ENCODE data around the gene ZC3HAV1. TPM values are rescaled to one million over a fixed set of nuclear protein-coding genes. Genes with fewer than 3 reads are reported as not detected.

Gene ZC3HAV1
- total RNA-seq, 2 experiments from 2014 or later, result 47.4 to 52.4 TPM

DNA sequence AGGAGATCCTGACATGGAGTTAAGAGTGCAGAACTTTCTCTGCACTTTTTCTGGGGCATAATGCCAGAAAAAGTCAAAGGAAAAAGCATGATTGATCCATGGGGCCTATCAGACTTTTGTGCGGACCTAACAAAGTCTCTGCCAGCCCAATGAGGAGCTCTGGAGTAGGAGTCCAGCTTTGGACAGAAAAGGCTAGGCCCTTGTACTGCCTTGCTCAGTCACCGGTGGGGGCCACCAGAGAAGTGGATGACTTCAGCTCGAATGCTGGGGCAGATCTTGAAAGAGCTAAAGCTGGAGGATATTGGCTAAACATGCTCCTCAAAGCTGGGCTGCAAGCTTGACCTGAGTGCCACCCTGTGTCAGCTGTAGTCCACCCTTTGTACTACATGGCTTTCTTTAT lies 2.8 kb upstream of the ZC3HAV1 start:
- DNase-seq (ENCODE audit: low spot score), result no peak
- H3K9me3 ChIP-seq (ENCODE audit: low read length), result no peaks in the 10 kb centered on the region
- TF ChIP-seq, protein P1, sequence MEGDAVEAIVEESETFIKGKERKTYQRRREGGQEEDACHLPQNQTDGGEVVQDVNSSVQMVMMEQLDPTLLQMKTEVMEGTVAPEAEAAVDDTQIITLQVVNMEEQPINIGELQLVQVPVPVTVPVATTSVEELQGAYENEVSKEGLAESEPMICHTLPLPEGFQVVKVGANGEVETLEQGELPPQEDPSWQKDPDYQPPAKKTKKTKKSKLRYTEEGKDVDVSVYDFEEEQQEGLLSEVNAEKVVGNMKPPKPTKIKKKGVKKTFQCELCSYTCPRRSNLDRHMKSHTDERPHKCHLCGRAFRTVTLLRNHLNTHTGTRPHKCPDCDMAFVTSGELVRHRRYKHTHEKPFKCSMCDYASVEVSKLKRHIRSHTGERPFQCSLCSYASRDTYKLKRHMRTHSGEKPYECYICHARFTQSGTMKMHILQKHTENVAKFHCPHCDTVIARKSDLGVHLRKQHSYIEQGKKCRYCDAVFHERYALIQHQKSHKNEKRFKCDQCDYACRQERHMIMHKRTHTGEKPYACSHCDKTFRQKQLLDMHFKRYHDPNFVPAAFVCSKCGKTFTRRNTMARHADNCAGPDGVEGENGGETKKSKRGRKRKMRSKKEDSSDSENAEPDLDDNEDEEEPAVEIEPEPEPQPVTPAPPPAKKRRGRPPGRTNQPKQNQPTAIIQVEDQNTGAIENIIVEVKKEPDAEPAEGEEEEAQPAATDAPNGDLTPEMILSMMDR (conservative IDR thresholded peaks at IDR 0.05; ENCODE audit: low read length), result no peak
- TF ChIP-seq EZH2phosphoT487 (IDR thresholded peaks at IDR 0.05; ENCODE audit: borderline replicate concordance, low read depth, low read length), result no peak
- H3K4me1 ChIP-seq (ENCODE audit: insufficient read depth, low read length, poor library complexity, severe bottlenecking), result peaks cover 3% of the 10 kb centered on the region
- H3K79me2 ChIP-seq (ENCODE audit: insufficient read depth, low read depth, low read length), result peaks cover 31% of the 10 kb centered on the region
- no peaks in the 10 kb centered on the region for H3K36me3 ChIP-seq (ENCODE audit: insufficient read depth, low read length)
- H3K4me2 ChIP-seq (ENCODE audit: low read length), result no peak overlapping the region
- no peaks in the 10 kb centered on the region for H3K9me2 ChIP-seq (ENCODE audit: insufficient read depth, low read length)
- H2AFZ ChIP-seq (ENCODE audit: low read length), result no peak overlapping the region
- ChIA-PET POLR2A (interaction anchor here (0.6 kb wide), 1 partner anchor 18 kb away, joined by 3 read pairs; no protein-coding TSS in a partner anchor), CTCF (ENCODE audit: unreplicated experiment) (no interaction called here)
- H4K20me1 ChIP-seq (ENCODE audit: insufficient read depth, low read length), result no peaks in the 10 kb centered on the region
- H3K4me3 ChIP-seq (ENCODE audit: low read depth, low read length, poor library complexity, severe bottlenecking), result no peak overlapping the region
- no peak overlapping the region for H3K27ac ChIP-seq (ENCODE audit: low read depth, low read length, poor library complexity, severe bottlenecking)
- intact Hi-C loops (cut with micrococcal nuclease; ENCODE audit: unreplicated experiment), result no loop called here
- BruUV-seq (replicated peaks), result no TSS peak

DNA sequence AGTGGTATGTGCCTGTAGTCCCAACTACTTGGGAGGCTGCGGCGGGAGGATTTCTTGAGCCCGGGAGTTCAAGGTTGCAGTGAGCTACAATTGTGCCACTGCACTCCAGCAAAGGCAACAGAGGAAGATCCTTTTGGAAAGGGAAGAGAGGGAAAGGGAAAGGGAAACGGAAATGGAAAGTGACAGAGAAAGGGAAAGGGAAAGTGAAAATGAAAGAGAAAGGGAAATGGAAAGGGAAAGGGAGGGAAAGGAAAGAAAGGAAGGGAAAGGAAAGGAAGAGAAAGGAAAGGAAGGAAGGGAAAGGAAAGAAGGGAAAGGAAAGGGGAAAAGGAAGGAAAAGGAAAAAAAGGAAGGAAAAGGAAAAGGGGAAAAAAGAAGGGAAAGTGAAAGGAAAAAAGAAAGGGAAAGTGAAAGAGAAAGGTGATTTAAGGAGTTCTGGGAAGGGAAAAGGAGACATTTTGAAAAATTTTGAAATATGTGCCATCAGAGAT lies 2.3 kb upstream of the ZC3HAV1 start:
- H3K4me2 ChIP-seq (ENCODE audit: low read length), result no peak overlapping the region
- no peak overlapping the region for H2AFZ ChIP-seq (ENCODE audit: low read length)
- H3K9me2 ChIP-seq (ENCODE audit: insufficient read depth, low read length), result no peaks in the 10 kb centered on the region
- no peaks in the 10 kb centered on the region for H4K20me1 ChIP-seq (ENCODE audit: insufficient read depth, low read length)
- intact Hi-C loops (cut with micrococcal nuclease; ENCODE audit: unreplicated experiment), result no loop called here
- CTCF ChIA-PET (ENCODE audit: unreplicated experiment), result no interaction called here
- peaks cover 35% of the 10 kb centered on the region for H3K79me2 ChIP-seq (ENCODE audit: insufficient read depth, low read depth, low read length)
- no peaks in the 10 kb centered on the region for H3K36me3 ChIP-seq (ENCODE audit: insufficient read depth, low read length)
- no peak overlapping the region for H3K4me3 ChIP-seq (ENCODE audit: low read depth, low read length, poor library complexity, severe bottlenecking)
- H3K9me3 ChIP-seq (ENCODE audit: low read length), result no peaks in the 10 kb centered on the region
- no peak overlapping the region for H3K27ac ChIP-seq (ENCODE audit: low read depth, low read length, poor library complexity, severe bottlenecking)
- POLR2A ChIA-PET, result interaction anchor here (0.6 kb wide), 1 partner anchor 17 kb away, joined by 3 read pairs; no protein-coding TSS in a partner anchor
- no peak for TF ChIP-seq EZH2phosphoT487 (IDR thresholded peaks at IDR 0.05; ENCODE audit: borderline replicate concordance, low read depth, low read length)
- TF ChIP-seq, protein P1 (conservative IDR thresholded peaks at IDR 0.05; ENCODE audit: low read length), result no peak
- peaks cover 6% of the 10 kb centered on the region for H3K4me1 ChIP-seq (ENCODE audit: insufficient read depth, low read length, poor library complexity, severe bottlenecking)
- BruUV-seq (replicated peaks), result no TSS peak
- DNase-seq (ENCODE audit: low spot score), result no peak

DNA sequence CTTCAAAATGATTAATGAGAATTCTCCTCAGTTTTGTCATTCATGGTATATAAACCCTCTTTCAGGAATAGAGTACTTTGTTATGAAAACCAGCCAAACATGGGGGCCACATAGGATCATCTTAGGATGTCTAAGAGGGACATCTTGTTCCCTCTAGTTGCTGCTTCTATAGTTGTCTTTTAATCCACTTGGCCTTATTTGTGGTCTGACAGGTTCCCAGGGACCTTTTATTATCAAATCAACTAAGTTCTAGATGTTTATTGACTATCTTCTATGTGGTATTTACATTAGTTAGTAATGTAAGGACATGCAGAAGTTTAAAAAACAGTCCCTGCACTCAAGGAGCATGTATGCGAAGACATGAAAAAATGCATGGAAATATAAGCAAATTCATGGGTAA lies 1.6 kb upstream of the ZC3HAV1 start:
- TF ChIP-seq, protein P1 (conservative IDR thresholded peaks at IDR 0.05; ENCODE audit: low read length), result no peak
- TF ChIP-seq EZH2phosphoT487 (IDR thresholded peaks at IDR 0.05; ENCODE audit: borderline replicate concordance, low read depth, low read length), result no peak
- Histone ChIP-seq H3K36me3 (ENCODE audit: insufficient read depth, low read length) (no peaks in the 10 kb centered on the region), H3K27ac (ENCODE audit: low read depth, low read length, poor library complexity, severe bottlenecking) (no peak overlapping the region), H3K4me1 (ENCODE audit: insufficient read depth, low read length, poor library complexity, severe bottlenecking) (peaks cover 13% of the 10 kb centered on the region), H3K79me2 (ENCODE audit: insufficient read depth, low read depth, low read length) (peaks cover 43% of the 10 kb centered on the region), H4K20me1 (ENCODE audit: insufficient read depth, low read length) (no peaks in the 10 kb centered on the region), H2AFZ (ENCODE audit: low read length) (no peak overlapping the region), H3K4me3 (ENCODE audit: low read depth, low read length, poor library complexity, severe bottlenecking) (no peak overlapping the region), H3K9me3 (ENCODE audit: low read length) (no peaks in the 10 kb centered on the region), H3K9me2 (ENCODE audit: insufficient read depth, low read length) (no peaks in the 10 kb centered on the region), H3K4me2 (ENCODE audit: low read length) (no peak overlapping the region)
- intact Hi-C loops (cut with micrococcal nuclease; ENCODE audit: unreplicated experiment), result no loop called here
- DNase-seq (ENCODE audit: low spot score), result no peak
- no TSS peak for BruUV-seq (replicated peaks)
- CTCF ChIA-PET (ENCODE audit: unreplicated experiment), result no interaction called here
- POLR2A ChIA-PET, result interaction anchor here (0.6 kb wide), 1 partner anchor 131 kb away, joined by 3 read pairs; no protein-coding TSS in a partner anchor

Measured in OCI-LY7 (cell line).